GM10847 (cell line): ENCODE data around the gene TAAR5.

Experiments
- POLR2A ChIP-seq: IDR thresholded peaks from 2 replicates; pipeline ENCODE4 v1.6.1; 2011; ENCODE audit not compliant: insufficient read length; ENCODE audit errors: extremely low read depth

The TAAR5 gene

DNA sequence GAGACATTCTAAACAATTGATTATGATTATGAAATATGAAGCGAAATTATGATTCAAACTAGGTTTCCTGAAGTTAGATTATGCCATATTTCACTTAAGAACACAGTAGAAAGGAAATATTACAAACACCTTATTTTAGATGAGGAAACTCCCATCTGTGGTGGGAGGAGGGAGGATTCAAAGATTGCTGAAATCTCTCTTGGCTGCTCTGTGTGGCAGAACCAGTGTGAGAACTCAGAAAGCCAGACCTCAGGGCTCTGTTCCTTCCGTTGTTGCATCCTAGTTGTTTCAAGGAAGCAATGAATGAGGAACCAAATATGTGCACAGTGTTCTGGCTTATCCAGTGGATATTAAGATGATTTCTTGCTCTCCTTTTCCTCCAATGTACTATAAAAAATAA lies 2.1 kb downstream of the TAAR5 start:
- TF ChIP-seq POLR2A: no peak

DNA sequence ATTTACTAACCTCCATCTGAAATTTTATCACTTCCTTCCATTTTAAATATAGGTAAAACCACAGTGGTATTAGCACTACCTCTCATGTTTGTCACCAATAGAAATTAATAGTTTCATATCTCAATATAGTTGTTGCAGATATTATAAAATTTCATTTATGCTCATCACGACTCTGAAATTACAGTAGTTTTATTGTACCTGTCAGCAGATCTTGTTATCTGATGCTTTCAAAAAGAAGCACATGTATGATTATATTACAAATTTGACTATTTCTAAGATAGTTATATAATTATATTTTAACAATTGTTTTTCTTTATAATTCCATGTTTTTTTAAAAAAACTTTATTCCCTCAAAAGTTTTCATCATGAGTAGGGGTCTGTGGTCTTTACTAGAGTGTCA lies 4.8 kb downstream of the TAAR5 start:
- TF ChIP-seq POLR2A: no peak

GRCh38 chr6:132571774-132572173 lies 17.8 kb downstream of the TAAR5 start:
- no peak for TF ChIP-seq POLR2A

DNA sequence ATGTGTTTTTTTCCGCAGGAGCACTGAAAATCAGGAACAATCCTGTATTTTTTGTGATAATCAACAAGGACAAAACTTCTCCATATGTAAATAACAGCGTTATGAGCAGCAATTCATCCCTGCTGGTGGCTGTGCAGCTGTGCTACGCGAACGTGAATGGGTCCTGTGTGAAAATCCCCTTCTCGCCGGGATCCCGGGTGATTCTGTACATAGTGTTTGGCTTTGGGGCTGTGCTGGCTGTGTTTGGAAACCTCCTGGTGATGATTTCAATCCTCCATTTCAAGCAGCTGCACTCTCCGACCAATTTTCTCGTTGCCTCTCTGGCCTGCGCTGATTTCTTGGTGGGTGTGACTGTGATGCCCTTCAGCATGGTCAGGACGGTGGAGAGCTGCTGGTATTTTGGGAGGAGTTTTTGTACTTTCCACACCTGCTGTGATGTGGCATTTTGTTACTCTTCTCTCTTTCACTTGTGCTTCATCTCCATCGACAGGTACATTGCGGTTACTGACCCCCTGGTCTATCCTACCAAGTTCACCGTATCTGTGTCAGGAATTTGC lies 19.2 kb downstream of the TAAR5 start, which contains the start of gene TAAR6:
Gene TAAR6 (plus strand): TSS at position 102 of the 557 bp plus-strand sequence. CDS start 0 bp downstream, at position 102.
- no peak for TF ChIP-seq POLR2A

DNA sequence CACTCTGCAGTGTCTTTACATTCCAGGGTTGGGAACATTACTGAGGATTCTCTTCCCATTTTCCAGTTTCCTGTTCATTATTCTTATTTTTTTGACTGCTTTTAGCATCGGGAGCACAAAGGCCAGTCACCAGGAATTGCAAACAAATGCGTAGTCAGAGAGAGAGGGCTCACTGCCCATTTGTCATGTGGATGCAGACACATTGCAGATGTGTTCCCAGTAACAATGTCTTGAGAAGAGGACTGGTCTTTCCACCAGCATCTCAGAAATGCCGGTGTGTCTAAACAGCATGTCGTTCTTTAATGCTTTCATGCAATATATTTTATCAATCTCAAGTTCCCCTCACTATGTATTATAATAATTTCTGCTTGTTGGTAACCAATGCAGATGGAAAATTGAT lies 20.4 kb downstream of the TAAR5 start:
- no peak for TF ChIP-seq POLR2A

- TF ChIP-seq POLR2A: no peak
Observed at GRCh38 chr6:132568611-132569010, 20.9 kb downstream of the TAAR5 start.

GRCh38 chr6:132567566-132567965 lies 22.0 kb downstream of the TAAR5 start:
- no peak for TF ChIP-seq POLR2A

GRCh38 chr6:132566404-132566803 lies 23.1 kb downstream of the TAAR5 start:
- no peak for TF ChIP-seq POLR2A

GRCh38 chr6:132552372-132552771 lies 37.2 kb downstream of the TAAR5 start, which contains the start of gene TAAR8:
TSS of gene TAAR8 (plus strand) at chr6:132552672. CDS start at chr6:132552693, 21 bp downstream.
- TF ChIP-seq POLR2A: no peak

DNA sequence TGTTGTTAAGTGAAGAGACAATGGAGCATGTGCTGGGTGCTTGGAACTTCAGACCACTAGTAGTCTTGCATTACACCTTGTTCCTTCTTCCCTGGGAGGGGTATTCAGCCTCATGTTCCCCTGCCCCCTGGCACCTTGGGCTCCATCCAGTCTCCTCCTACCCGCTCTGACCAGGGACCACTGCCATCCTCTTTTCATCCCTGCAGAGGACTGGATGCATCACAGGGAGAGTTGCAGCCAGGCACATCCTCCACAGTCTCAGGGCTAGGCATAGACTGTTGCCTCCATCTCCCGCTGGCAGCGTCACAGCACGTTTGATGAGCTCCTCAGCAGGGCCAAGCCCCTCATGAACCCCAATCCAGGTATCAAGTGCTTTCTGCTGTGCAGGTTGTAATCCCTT lies 38.3 kb downstream of the TAAR5 start:
- no peak for TF ChIP-seq POLR2A

DNA sequence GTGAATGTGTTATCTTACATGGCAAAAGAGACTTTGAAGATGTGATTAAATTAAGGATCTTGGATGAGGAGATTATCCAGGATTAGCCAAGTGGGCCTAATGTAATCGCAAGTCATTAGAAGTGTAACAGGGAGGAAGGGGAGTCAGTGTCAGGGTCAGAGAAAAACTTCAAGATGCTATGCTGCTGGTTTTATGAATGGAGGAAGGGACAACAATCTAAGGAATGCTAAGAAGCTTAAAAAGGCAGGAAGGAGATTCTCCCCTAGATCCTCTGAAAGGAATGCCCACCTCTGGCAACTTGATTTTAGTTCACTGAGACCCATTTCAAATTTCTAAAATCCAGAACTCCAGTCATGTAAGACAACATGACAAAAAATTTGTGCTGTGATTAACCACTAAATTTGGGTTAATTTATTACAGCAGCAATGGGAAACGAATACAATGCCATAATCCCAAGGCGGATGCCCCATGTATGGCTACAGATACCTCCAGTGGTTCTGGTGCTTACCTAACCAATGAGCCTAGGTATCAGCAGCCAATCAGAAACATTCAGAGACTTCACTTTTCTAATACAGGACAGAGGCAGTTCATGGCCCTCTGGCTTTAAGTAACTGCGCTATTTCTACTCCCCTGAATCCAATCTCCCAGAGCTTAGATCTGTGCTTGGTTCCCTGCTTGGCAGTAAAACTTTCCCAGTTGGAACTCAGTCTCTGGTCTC lies 40.6 kb downstream of the TAAR5 start:
- no peak for TF ChIP-seq POLR2A

DNA sequence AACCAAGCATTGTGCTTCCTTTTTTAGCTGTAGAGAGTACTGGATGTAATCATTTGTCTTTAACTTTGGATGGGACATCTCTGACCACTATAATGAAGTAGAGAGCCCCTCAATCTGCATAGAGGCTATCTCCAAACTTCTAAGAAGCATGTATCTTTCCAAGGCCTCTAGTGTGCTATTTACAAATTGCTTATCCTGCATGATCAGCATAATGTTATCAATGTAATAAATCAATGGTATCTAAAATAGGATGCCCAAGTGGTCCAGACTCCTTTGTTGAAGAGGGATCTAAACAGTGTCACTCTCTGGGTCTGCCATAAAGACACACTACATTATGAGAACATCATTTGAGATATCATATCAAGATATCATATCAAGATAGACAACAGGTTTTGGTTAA lies 44.7 kb downstream of the TAAR5 start:
- no peak for TF ChIP-seq POLR2A
